ENCODE results near the gene NKX3-2.

NKX3-2 gene

DNA sequence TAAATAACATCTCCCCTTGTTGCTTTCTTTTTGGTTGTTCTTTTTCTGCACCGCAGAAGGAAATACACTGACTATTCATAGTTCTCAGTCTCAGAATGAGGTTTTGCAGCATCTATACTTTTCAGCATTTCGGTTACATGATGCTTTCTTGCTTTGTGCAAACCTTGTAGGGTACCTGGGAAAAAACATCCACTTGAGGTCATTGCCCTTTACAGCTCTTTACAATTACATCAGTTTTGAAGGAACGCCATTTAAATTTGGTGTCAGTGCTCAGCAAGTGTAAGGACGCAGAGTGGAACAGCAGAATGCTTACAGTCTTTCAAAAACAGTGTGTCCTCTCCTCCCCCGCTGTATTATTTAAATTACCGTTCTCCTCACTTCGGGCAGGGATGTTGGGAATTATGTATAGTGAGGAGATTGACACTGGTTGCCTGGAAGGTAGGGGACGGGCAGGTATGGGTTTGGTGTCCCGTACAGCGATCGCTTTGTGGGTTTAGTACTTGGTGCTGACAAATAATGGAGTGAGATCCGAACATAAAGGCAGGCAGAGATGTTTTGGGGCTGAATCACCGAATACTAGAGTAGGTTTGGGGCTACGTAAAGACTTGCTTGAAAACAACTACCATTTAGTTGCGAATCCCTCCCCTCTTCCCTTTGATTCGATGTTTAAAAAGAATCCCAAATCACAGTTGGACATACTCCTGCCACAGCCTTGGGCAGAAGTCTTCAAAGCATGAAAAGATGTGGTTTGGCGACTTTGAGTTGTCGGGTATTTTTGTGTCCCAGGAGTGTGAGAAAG, 2.0 kb upstream of the NKX3-2 start:
- DNase-seq (ENCODE audit: low read depth in 1 of 2, low spot score in 1 of 2), result no peak

GRCh38 chr4:13545394-13545808, 1.1 kb upstream of the NKX3-2 start:
- DNase-seq (ENCODE audit: low read depth in 1 of 2, low spot score in 1 of 2), result no peak

DNA sequence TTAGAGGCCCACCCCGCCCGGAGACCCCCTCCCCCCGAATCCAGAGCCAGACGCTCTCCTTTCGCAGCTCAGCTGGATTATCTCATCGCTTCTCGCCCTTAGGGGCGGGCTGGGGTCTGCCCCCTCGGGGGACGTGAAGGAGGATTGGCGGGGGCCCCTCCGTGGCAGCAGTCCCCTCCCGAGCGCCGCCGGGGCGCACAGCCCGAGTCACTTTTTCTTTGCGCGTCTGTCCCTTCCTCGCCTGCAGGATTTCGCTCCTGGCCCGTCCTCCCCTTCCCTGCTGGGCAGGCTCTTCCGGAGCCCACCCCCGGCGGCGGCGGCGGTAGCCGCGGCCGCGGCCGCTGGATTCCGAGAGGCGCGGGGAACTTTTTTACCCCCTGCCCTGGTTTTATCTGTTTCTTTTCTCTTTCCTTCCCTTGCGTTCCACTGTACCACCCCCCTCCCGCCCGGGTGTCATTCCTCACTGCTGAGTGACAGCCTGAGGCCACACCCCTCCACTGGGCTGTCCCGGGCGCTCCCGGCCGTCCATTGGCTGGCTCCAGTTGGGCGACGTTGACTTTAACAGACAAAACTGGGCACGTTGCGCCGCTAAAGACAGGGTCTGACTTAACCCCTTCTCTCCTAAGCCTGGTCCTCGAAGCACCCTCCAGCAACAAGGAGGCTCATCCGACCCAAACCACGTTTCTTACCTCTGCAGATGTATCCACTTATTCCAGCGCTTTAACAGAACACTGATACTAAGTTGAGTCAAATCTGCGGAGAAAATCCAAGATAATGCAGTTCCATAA, 492 bp upstream of the NKX3-2 start:
- DNase-seq (ENCODE audit: low read depth in 1 of 2, low spot score in 1 of 2), result no peak

DNA sequence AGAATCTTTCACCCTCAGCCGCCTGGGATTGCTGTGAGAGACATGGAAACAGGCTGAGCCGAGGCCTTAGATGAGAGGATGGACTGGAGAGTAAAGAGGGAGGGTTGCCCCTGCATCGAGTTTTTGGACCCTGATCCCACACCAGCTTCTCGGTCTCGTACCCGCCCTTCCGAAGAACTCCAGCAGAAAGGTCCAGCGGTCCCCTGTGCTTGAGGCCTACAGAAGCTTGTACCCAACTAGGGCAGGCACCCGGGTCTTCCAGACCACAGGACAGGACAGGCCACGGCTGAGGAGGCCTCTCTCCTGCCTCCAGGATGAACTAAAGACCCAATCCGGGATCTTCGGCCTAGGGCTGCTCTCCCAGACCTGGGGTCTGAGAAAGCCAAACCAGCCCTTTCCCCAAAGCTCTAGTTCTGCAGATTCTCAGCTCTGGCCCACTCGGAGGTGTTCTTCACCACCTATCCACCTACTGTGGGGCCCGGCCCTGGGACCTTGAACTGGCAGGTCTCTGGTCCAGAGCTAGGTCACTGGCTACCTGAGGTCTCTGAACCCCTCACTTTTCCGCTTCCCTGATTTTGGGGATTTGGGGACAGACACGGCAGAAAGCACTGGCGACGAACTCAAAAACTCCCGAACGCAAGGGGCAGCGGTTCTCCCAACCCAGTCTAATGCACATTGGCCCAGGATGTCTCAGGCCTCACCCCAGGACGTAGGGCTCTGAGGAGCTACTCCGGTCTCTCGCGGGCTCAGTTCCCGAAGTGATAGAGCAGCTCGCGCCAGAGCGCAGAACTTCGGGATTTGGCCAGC, 1.1 kb downstream of the NKX3-2 start:
- DNase-seq (ENCODE audit: low read depth in 1 of 2, low spot score in 1 of 2), result no peak

DNA sequence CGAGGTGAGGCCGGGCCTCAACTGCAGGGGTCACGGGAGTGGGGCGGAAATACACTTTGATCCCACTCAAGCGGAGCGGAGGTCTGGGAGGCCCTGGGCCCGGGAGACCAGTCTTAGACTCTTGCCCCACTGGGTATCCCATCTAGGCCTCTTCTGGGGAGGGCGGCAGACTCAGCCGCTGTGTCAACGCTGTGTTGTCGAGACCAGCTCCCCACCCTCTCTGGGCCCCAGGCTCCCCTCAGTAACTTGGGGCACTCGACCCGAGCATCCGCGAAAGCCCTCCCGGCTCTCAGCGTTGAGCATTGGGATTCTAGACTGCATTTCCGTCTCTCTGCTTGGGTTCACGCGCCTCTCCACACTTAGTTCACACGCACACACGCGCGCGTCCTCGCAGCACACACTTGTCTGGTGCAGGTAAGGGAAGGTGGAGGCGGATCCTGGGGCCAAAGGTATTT, 1.7 kb downstream of the NKX3-2 start:
- no peak for DNase-seq (ENCODE audit: low read depth in 1 of 2, low spot score in 1 of 2)

DNA sequence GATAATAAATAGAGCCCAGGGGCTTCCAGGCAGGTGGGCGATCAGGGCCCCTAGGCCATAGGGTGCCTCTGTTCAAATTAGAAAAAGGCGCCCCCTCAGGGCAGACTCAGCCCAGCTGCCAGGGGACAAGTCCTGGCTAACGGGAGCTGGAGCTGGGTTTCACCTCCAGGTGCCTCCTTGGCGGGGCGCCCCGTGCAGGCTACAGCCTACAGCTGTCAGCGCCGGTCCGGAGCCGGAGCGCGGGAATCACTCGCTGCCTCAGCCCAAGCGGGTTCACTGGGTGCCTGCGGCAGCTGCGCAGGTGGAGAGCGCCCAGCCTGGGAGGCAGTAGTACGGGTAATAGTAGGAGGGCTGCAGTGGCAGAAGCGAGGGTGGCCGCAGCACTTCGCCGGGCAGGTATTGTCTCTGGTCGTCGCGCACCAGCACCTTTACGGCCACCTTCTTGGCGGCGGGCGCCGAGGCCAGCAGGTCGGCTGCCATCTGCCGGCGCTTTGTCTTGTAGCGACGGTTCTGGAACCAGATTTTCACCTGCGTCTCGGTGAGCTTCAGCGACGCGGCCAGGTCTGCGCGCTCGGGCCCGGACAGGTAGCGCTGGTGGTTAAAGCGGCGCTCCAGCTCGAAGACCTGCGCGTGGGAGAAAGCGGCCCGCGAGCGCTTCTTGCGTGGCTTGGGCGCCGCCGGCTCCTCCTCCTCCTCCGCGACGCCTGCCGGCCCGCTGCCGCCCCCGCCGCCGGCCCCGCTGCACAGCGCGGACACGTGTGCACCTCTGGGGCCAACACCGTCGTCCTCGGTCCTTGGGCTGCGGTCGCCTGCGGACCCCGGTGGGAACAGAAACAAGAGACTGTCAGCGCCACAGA, 2.4 kb downstream of the NKX3-2 start:
- peak in 1 of 2 donors; percentile 33 for DNase-seq (ENCODE audit: low read depth in 1 of 2, low spot score in 1 of 2)

DNA sequence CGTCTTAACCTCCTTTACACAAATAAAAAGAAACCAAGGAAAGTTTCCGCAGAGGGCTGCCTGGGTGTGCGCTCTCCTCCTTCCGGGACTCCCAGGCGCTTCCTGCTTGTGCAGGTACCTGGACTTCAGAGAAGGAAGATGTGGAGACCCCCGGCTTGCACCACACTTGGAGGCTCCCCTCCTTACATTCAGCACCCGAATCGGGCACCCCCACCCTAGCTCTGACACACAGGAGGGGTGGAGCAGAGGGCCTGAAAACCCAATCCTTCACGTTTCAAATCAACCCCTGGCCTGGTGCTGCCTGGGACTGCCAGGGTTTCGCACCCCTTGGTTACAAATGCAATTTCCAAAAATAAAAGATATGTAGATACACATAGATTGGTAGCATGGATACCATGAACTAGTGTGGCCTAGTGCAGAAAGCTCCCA, 3.1 kb downstream of the NKX3-2 start:
- DNase-seq (ENCODE audit: low read depth in 1 of 2, low spot score in 1 of 2), result no peak

DNA sequence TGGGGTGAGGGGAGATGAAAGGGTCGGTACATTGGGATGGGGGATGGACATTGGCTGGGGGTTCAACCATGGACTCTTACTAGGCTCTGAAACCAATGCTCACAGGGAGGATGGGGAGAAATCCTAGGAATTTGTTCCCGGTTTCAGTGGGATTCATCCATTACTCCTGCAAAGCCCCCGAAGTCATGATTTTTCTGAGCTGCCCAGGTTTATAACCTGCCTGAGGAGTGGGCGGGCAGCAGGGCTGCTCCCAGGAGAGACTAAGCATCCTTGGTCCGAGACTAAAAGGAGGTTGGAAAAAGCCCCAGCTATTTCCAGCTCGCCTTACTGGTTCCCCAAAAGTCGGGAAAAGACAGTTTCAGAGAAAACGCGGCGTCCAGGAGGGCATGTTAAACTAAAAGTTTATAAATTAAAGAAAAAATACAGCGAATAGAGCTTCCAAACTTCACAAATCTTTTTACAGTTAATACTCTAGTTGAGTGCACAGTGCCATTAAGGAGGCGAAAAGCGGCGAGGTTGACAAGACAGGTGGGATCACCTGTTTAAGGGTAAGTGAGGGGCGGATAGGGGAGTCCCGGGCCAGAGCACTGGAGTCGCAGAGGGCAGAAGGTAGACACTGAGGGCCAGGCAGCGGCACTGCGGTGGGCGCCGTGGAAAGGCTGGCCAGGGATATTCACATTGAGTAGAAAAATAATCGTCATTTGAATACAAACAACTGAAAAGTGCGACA, 3.7 kb downstream of the NKX3-2 start:
- DNase-seq (ENCODE audit: low read depth in 1 of 2, low spot score in 1 of 2), result no peak

DNA sequence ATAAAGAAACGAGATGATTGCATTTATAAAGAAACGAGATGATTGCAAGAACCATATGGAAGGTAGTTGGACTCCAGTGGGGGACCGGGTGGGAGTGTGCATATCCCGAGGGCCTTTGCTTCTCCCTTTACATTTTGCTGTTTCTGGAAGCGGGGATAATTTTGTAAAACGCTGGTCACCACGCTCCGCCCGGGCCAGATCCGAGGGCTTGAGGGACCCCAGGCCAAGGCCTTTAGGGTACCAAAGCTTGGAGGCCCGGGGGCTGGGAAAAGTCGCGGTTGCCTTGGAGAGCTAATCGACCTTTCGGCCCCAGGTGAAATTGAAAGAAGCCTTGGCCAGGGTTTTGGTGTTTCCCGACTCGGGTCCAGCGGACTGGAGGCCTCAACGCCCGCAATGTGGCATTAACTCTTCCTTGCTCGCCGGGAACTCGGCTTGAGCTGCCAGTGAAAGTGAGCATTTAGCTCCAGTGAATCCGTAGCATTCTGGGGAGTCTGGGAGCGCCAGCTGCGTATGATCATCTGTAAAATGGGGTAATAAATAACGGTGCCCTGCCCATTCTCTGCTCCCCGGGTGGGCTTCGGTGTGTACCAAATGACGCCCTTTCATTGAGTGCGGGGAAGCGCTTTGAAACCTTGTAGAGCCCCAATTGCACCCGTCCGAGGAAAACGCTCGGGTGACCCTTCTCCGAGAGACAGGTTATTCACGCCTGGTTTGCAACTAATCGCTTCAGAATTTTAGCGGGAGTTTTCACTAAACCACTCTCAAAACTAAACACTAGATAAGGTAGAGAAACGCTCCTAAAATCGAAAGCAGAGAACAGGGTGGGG, 4.5 kb downstream of the NKX3-2 start:
- no peak for DNase-seq (ENCODE audit: low read depth in 1 of 2, low spot score in 1 of 2)

DNA sequence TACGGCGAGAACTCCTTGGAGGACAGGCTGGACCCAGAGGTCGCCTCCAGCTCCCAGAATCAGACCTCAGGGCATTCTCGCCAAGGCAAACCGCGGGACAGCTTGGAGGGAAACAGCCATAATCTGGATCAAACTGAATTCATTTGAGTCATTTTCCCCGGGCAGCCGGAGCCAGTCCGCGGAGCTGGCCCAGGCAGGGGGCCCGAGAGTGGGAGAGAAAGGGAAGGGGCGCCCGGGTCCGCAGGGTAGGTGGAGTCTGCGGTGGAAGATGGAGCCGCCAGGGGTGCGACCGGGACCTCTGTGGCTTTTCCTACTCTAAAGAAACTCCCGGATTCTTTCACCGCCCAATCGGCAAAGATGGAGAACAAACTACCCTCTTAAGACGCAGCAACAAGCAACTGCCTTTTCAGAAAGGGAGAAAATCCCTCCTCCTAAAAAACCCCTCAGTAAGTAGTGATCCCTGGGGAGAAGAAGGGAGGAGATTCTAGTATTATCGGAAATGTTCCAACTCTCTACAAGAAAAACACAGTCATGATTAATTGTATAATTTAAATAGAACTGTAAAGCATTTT, 5.2 kb downstream of the NKX3-2 start:
- DNase-seq (ENCODE audit: low read depth in 1 of 2, low spot score in 1 of 2), result no peak

- no peak for DNase-seq (ENCODE audit: low read depth in 1 of 2, low spot score in 1 of 2)
Measured at GRCh38 chr4:13538427-13538973, 5.8 kb downstream of the NKX3-2 start.

- DNase-seq (ENCODE audit: low read depth in 1 of 2, low spot score in 1 of 2), result no peak
Measured at GRCh38 chr4:13537832-13538177, 6.5 kb downstream of the NKX3-2 start.

DNA sequence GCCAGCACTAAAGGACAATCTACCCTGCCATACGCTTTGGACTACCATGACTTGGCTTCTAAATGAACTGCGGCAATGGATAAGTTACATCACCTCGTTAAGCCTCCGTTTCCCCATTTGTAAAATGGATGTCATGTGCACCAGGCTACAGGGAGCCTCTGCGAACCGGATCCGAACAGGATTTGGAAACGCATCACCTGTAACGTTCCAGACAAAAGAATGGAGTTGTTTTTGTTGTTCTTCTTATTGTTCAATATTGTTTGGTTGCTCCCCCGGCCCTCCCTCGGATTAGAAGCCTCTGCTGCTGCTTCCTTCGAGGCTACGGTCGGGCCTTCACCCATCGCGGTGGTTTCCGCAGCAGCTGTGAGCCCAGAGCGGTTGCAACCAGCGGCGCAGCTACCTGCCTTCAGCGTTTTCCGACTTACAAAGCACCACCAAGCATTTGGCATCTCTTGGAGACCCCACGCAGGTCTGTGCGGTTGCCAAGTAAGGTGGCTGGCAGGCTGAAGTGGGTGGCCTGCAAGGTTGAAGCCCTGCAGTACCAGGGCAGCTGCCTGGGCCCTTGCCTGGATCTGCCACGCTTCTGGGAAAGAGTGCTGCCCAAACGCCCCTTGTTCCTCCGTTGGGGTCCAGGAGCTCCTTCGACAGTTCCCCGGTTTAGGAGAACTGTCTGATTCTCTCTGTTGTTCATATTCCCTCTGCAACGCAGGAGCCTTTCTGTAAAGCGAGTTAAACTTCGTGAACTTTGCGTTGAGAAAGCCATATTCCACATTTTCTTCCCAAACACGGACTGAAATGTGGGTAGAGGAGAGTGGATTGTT, 7.1 kb downstream of the NKX3-2 start:
- no peak for DNase-seq (ENCODE audit: low read depth in 1 of 2, low spot score in 1 of 2)

DNA sequence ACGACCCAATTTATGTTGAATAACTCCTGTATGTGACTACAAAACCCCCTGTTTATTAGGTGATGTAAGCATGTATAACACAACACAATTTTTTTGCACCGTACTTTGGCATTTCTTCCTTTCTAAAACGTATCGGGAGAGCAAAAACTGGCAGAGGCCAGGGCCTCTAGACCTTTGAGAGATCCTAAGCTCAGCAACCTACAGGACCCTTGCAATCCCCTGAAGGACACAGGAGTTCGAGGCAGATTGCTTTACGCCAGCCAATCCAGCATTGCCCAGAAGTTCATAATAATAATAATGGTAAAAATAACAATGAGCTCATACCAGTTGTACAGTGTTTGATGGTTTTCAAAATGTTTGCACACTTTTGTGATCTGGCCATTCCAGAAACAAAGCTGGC, 7.7 kb downstream of the NKX3-2 start:
- DNase-seq (ENCODE audit: low read depth in 1 of 2, low spot score in 1 of 2), result no peak

- no peak for DNase-seq (ENCODE audit: low read depth in 1 of 2, low spot score in 1 of 2)
Measured at GRCh38 chr4:13535708-13536361, 8.5 kb downstream of the NKX3-2 start.

GRCh38 chr4:13535118-13535517, 9.2 kb downstream of the NKX3-2 start:
- DNase-seq (ENCODE audit: low read depth in 1 of 2, low spot score in 1 of 2), result no peak
